HL-60 (cell line): ENCODE results near the gene HLA-DRB1.

Source experiments
- GABPA ChIP-seq: IDR thresholded peaks from 2 replicates; pipeline ENCODE4 v1.6.1; 2012; ENCODE audit warnings: low read depth
- POLR2AphosphoS5 ChIP-seq: IDR thresholded peaks from 2 replicates; pipeline ENCODE4 v1.6.1; 2012; ENCODE audit warnings: low read depth
- SPI1 ChIP-seq: IDR thresholded peaks from 2 replicates; pipeline ENCODE4 v1.6.1; 2012; ENCODE audit warnings: low read depth, mild to moderate bottlenecking, borderline replicate concordance
- TF ChIP-seq, protein P1 (sequence below): IDR thresholded peaks from one replicate; pipeline ENCODE4 v1.5.1; 2011; ENCODE audit warnings: low read length, control low read depth, inconsistent platforms; ENCODE audit not compliant: insufficient read depth
- TF ChIP-seq, protein P2 (sequence below): IDR thresholded peaks from 2 replicates; pipeline ENCODE4 v1.6.1; 2012; ENCODE audit warnings: low read depth; ENCODE audit not compliant: insufficient replicate concordance

DNA sequence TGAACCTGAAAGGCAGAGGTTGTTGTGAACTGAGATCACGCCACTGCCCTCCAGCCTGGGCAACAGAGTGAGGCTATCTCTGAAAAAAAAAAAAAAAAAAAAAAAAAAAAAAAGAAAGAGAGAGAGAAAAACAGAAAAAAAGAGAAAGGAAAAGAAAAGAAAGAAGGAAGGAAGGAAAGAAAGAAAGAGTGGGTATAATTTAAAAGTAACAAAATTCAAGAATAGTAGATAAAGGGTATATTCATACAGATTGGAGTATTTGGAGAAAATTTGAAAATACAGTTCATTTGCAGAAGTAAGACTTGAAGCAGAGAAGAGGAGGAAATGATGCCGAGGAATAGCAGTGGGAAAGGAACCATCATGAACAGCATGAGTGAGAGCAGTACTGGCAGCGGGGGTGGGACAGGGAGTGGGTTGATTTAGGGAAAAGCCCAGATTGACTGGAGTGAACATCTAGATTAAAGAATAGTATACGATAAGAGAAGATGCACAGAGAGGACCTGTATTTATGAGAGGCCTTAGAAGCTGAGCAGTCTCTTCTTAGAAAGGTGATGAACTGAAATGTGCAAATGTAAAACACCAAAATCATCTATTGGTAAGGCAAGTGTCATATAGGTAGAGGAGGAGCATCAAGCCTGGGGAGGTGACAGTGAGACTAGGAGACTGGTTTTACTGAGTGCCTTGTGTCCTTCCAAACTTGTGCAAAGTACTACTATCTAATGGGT lies 17.8 kb upstream of the HLA-DRB1 start:
- TF ChIP-seq GABPA: no peak
- TF ChIP-seq, protein P1, sequence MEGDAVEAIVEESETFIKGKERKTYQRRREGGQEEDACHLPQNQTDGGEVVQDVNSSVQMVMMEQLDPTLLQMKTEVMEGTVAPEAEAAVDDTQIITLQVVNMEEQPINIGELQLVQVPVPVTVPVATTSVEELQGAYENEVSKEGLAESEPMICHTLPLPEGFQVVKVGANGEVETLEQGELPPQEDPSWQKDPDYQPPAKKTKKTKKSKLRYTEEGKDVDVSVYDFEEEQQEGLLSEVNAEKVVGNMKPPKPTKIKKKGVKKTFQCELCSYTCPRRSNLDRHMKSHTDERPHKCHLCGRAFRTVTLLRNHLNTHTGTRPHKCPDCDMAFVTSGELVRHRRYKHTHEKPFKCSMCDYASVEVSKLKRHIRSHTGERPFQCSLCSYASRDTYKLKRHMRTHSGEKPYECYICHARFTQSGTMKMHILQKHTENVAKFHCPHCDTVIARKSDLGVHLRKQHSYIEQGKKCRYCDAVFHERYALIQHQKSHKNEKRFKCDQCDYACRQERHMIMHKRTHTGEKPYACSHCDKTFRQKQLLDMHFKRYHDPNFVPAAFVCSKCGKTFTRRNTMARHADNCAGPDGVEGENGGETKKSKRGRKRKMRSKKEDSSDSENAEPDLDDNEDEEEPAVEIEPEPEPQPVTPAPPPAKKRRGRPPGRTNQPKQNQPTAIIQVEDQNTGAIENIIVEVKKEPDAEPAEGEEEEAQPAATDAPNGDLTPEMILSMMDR: no peak
- TF ChIP-seq, protein P2, sequence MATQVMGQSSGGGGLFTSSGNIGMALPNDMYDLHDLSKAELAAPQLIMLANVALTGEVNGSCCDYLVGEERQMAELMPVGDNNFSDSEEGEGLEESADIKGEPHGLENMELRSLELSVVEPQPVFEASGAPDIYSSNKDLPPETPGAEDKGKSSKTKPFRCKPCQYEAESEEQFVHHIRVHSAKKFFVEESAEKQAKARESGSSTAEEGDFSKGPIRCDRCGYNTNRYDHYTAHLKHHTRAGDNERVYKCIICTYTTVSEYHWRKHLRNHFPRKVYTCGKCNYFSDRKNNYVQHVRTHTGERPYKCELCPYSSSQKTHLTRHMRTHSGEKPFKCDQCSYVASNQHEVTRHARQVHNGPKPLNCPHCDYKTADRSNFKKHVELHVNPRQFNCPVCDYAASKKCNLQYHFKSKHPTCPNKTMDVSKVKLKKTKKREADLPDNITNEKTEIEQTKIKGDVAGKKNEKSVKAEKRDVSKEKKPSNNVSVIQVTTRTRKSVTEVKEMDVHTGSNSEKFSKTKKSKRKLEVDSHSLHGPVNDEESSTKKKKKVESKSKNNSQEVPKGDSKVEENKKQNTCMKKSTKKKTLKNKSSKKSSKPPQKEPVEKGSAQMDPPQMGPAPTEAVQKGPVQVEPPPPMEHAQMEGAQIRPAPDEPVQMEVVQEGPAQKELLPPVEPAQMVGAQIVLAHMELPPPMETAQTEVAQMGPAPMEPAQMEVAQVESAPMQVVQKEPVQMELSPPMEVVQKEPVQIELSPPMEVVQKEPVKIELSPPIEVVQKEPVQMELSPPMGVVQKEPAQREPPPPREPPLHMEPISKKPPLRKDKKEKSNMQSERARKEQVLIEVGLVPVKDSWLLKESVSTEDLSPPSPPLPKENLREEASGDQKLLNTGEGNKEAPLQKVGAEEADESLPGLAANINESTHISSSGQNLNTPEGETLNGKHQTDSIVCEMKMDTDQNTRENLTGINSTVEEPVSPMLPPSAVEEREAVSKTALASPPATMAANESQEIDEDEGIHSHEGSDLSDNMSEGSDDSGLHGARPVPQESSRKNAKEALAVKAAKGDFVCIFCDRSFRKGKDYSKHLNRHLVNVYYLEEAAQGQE: no peak
- TF ChIP-seq POLR2AphosphoS5: no peak
- TF ChIP-seq SPI1: no peak
